ENCODE data around the gene UBA5. TPM values are rescaled to one million over a fixed set of nuclear protein-coding genes. Genes with fewer than 3 reads are reported as not detected.
A peak's percentile ranks its signal among the peaks of the same experiment; 100 is the strongest.

Gene UBA5
- polyA plus RNA-seq, 1 donor (not counting 4 experiments of a cell fraction or from before 2014, with no cell fraction given): 48.0 TPM

- H3K4me3 ChIP-seq (ENCODE audit: control insufficient read depth in 2 of 3, extremely low read depth in 1 of 3, insufficient read depth in 2 of 3, low read depth in 1 of 3, low read length in 3 of 3): peak overlapping the region in 1 of 3 experiments; percentile 32
- peaks cover 15% of the 10 kb centered on the region for H3K4me1 ChIP-seq (ENCODE audit: control insufficient read depth, extremely low read depth, insufficient read depth, low read length)
- DNase-seq (ENCODE audit: low read depth, low spot score): no peak
- H3K9me3 ChIP-seq (ENCODE audit: control insufficient read depth, low read depth, low read length): peaks cover 2% of the 10 kb centered on the region
- FAIRE-seq: peak; percentile 68
- no peaks in the 10 kb centered on the region for H3K9me1 ChIP-seq (ENCODE audit: control insufficient read depth, extremely low read depth, insufficient read depth, low read length)
- H3K4me2 ChIP-seq (ENCODE audit: control insufficient read depth, extremely low read depth, insufficient read depth, low read depth, low read length): peak overlapping the region; percentile 37
- dilution Hi-C loops (cut with MboI; ENCODE audit: extremely low pct_ligation_motif_present, low sequenced_read_pairs): no loop called here
- H3K36me3 ChIP-seq (ENCODE audit: control insufficient read depth in 2 of 2, extremely low read depth in 1 of 2, insufficient read depth in 2 of 2, low read length in 2 of 2): peaks cover 2 to 9% of the 10 kb centered on the region in 2 experiments
- H3K79me2 ChIP-seq (ENCODE audit: control insufficient read depth, insufficient read depth, low read length): no peaks in the 10 kb centered on the region
- H3K27ac ChIP-seq (ENCODE audit: control insufficient read depth, insufficient read depth, low read length): peak overlapping the region; percentile 77
- no peaks in the 10 kb centered on the region for H4K20me1 ChIP-seq (ENCODE audit: control insufficient read depth, extremely low read depth, insufficient read depth, low read length)
- H3K27me3 ChIP-seq (ENCODE audit: control insufficient read depth, extremely low read depth, insufficient read depth, low read length): no peaks in the 10 kb centered on the region
- TF ChIP-seq, protein P1, sequence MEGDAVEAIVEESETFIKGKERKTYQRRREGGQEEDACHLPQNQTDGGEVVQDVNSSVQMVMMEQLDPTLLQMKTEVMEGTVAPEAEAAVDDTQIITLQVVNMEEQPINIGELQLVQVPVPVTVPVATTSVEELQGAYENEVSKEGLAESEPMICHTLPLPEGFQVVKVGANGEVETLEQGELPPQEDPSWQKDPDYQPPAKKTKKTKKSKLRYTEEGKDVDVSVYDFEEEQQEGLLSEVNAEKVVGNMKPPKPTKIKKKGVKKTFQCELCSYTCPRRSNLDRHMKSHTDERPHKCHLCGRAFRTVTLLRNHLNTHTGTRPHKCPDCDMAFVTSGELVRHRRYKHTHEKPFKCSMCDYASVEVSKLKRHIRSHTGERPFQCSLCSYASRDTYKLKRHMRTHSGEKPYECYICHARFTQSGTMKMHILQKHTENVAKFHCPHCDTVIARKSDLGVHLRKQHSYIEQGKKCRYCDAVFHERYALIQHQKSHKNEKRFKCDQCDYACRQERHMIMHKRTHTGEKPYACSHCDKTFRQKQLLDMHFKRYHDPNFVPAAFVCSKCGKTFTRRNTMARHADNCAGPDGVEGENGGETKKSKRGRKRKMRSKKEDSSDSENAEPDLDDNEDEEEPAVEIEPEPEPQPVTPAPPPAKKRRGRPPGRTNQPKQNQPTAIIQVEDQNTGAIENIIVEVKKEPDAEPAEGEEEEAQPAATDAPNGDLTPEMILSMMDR (optimal IDR thresholded peaks at IDR 0.05 in 1 of 3, IDR thresholded peaks at IDR 0.05 in 1 of 3, conservative IDR thresholded peaks at IDR 0.05 in 1 of 3; ENCODE audit: extremely low read depth in 1 of 3, insufficient read depth in 2 of 3, low read length in 3 of 3): no peak
- TF ChIP-seq EZH2 (IDR thresholded peaks at IDR 0.05; ENCODE audit: low read length): no peak
- H2AFZ ChIP-seq (ENCODE audit: control insufficient read depth, low read length): peak overlapping the region; percentile 49
- H3K9ac ChIP-seq (ENCODE audit: control insufficient read depth, extremely low read depth, insufficient read depth, low read length): peak overlapping the region; percentile 9
Observed at GRCh38 chr3:132629928-132630327, 30.2 kb upstream of the UBA5 start.

GRCh38 chr3:132630612-132631011, 29.5 kb upstream of the UBA5 start:
- Histone ChIP-seq H3K27me3 (ENCODE audit: control insufficient read depth, extremely low read depth, insufficient read depth, low read length) (no peaks in the 10 kb centered on the region), H3K4me1 (ENCODE audit: control insufficient read depth, extremely low read depth, insufficient read depth, low read length) (peaks cover 15% of the 10 kb centered on the region), H3K4me2 (ENCODE audit: control insufficient read depth, extremely low read depth, insufficient read depth, low read depth, low read length) (no peak overlapping the region), H3K9ac (ENCODE audit: control insufficient read depth, extremely low read depth, insufficient read depth, low read length) (no peak overlapping the region), H3K36me3 (ENCODE audit: control insufficient read depth in 2 of 2, extremely low read depth in 1 of 2, insufficient read depth in 2 of 2, low read length in 2 of 2) (peaks cover 2 to 9% of the 10 kb centered on the region in 2 experiments), H4K20me1 (ENCODE audit: control insufficient read depth, extremely low read depth, insufficient read depth, low read length) (no peaks in the 10 kb centered on the region), H2AFZ (ENCODE audit: control insufficient read depth, low read length) (no peak overlapping the region), H3K9me1 (ENCODE audit: control insufficient read depth, extremely low read depth, insufficient read depth, low read length) (no peaks in the 10 kb centered on the region), H3K9me3 (ENCODE audit: control insufficient read depth, low read depth, low read length) (peaks cover 2% of the 10 kb centered on the region), H3K79me2 (ENCODE audit: control insufficient read depth, insufficient read depth, low read length) (no peaks in the 10 kb centered on the region), H3K4me3 (ENCODE audit: control insufficient read depth in 2 of 3, extremely low read depth in 1 of 3, insufficient read depth in 2 of 3, low read depth in 1 of 3, low read length in 3 of 3) (no peak overlapping the region), H3K27ac (ENCODE audit: control insufficient read depth, insufficient read depth, low read length) (peak overlapping the region; percentile 56)
- no peak for TF ChIP-seq EZH2 (IDR thresholded peaks at IDR 0.05; ENCODE audit: low read length)
- TF ChIP-seq, protein P1 (optimal IDR thresholded peaks at IDR 0.05 in 1 of 3, IDR thresholded peaks at IDR 0.05 in 1 of 3, conservative IDR thresholded peaks at IDR 0.05 in 1 of 3; ENCODE audit: extremely low read depth in 1 of 3, insufficient read depth in 2 of 3, low read length in 3 of 3): no peak
- DNase-seq (ENCODE audit: low read depth, low spot score): no peak
- no peak for FAIRE-seq
- dilution Hi-C loops (cut with MboI; ENCODE audit: extremely low pct_ligation_motif_present, low sequenced_read_pairs): no loop called here

All from keratinocyte (primary cell).